ENCODE measurements around the gene NCDN. TPM values are rescaled to one million over a fixed set of nuclear protein-coding genes. Genes with fewer than 3 reads are reported as not detected.
A peak's percentile ranks its signal among the peaks of the same experiment; 100 is the strongest.
"Not testable (repeated sequence)": the region's sequence is repeated elsewhere in the genome, so short reads cannot be mapped to it uniquely, and the experiment has no call there.

The NCDN gene
- total RNA-seq, 1 donor from 2014 or later = 21.6 TPM

DNA sequence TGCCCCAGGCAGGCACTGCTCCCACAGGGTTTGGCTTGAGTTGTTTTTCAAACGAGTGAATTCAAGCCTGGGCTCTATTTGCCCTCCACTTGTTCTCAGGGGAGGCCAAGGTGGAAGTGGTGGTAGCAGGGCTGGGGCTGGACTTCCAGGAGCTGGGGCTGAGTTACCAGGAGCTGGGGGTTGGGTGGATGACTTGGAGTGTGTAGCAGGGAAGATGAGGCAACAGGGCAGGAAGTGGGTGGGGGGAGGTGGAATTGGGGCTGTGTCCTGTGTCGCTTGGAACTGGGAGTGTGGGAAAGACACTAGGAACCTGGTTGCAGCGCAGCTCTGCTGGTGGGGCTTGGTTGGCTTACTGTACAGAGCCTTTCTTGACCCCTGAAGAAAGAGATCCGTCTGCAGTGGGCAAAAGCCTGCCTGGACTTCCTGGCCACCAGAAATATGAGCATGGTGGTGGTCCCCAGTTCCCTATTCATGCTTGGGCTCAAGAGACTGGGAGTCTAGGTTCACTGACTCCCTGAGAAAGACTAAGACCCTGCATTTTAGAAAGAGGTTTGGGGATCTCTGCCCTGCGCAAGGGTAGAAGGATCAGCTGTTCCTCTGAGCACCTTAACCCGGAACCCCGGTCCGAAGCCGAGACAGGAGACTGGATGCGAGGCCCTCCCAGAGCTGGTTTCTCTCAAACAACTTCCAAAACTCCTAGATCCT, 18.6 kb downstream of the NCDN start:
- peaks cover 25% of the 10 kb centered on the region for H3K4me1 Mint-ChIP-seq (ENCODE audit: unreplicated experiment)
- peaks cover 25% of the 10 kb centered on the region for H3K27me3 Mint-ChIP-seq (ENCODE audit: unreplicated experiment)
- H3K9me3 Mint-ChIP-seq (ENCODE audit: unreplicated experiment) = no peaks in the 10 kb centered on the region
- H3K36me3 Mint-ChIP-seq (ENCODE audit: low read depth, unreplicated experiment) = peaks cover 17% of the 10 kb centered on the region
- no peak overlapping the region for H3K27ac Mint-ChIP-seq (ENCODE audit: unreplicated experiment)
- no peak for DNase-seq (ENCODE audit: low spot score)
- peak overlapping the region; percentile 85 for H3K4me3 Mint-ChIP-seq (ENCODE audit: unreplicated experiment)
- TF ChIP-seq, protein P1, sequence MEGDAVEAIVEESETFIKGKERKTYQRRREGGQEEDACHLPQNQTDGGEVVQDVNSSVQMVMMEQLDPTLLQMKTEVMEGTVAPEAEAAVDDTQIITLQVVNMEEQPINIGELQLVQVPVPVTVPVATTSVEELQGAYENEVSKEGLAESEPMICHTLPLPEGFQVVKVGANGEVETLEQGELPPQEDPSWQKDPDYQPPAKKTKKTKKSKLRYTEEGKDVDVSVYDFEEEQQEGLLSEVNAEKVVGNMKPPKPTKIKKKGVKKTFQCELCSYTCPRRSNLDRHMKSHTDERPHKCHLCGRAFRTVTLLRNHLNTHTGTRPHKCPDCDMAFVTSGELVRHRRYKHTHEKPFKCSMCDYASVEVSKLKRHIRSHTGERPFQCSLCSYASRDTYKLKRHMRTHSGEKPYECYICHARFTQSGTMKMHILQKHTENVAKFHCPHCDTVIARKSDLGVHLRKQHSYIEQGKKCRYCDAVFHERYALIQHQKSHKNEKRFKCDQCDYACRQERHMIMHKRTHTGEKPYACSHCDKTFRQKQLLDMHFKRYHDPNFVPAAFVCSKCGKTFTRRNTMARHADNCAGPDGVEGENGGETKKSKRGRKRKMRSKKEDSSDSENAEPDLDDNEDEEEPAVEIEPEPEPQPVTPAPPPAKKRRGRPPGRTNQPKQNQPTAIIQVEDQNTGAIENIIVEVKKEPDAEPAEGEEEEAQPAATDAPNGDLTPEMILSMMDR (IDR thresholded peaks at IDR 0.05; ENCODE audit: unreplicated experiment) = no peak

DNA sequence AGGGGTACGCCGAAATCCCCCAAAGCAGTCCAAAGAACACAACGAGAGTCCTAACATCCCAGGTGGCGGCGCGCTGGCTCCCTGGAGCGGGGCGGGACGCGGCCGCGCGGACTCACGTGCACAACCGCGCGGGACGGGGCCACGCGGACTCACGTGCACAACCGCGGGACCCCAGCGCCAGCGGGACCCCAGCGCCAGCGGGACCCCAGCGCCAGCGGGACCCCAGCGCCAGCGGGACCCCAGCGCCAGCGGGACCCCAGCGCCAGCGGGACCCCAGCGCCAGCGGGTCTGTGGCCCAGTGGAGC, 19.1 kb downstream of the NCDN start:
- H3K4me3 Mint-ChIP-seq (ENCODE audit: unreplicated experiment) = peak overlapping the region; percentile 85
- H3K4me1 Mint-ChIP-seq (ENCODE audit: unreplicated experiment) = peaks cover 25% of the 10 kb centered on the region
- peaks cover 21% of the 10 kb centered on the region for H3K27me3 Mint-ChIP-seq (ENCODE audit: unreplicated experiment)
- not testable (repeated sequence) for H3K9me3 Mint-ChIP-seq (ENCODE audit: unreplicated experiment); H3K27ac Mint-ChIP-seq (ENCODE audit: unreplicated experiment); DNase-seq (ENCODE audit: low spot score)
- peaks cover 14% of the 10 kb centered on the region for H3K36me3 Mint-ChIP-seq (ENCODE audit: low read depth, unreplicated experiment)

DNA sequence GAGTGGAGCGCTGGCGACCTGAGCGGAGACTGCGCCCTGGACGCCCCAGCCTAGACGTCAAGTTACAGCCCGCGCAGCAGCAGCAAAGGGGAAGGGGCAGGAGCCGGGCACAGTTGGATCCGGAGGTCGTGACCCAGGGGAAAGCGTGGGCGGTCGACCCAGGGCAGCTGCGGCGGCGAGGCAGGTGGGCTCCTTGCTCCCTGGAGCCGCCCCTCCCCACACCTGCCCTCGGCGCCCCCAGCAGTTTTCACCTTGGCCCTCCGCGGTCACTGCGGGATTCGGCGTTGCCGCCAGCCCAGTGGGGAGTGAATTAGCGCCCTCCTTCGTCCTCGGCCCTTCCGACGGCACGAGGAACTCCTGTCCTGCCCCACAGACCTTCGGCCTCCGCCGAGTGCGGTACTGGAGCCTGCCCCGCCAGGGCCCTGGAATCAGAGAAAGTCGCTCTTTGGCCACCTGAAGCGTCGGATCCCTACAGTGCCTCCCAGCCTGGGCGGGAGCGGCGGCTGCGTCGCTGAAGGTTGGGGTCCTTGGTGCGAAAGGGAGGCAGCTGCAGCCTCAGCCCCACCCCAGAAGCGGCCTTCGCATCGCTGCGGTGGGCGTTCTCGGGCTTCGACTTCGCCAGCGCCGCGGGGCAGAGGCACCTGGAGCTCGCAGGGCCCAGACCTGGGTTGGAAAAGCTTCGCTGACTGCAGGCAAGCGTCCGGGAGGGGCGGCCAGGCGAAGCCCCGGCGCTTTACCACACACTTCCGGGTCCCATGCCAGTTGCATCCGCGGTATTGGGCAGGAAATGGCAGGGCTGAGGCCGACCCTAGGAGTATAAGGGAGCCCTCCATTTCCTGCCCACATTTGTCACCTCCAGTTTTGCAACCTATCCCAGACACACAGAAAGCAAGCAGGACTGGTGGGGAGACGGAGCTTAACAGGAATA, 19.7 kb downstream of the NCDN start:
- peaks cover 25% of the 10 kb centered on the region for H3K4me1 Mint-ChIP-seq (ENCODE audit: unreplicated experiment)
- peak overlapping the region; percentile 83 for H3K27ac Mint-ChIP-seq (ENCODE audit: unreplicated experiment)
- no peaks in the 10 kb centered on the region for H3K9me3 Mint-ChIP-seq (ENCODE audit: unreplicated experiment)
- DNase-seq (ENCODE audit: low spot score) = peak; percentile 43
- H3K4me3 Mint-ChIP-seq (ENCODE audit: unreplicated experiment) = peak overlapping the region; percentile 86
- H3K27me3 Mint-ChIP-seq (ENCODE audit: unreplicated experiment) = peaks cover 20% of the 10 kb centered on the region
- TF ChIP-seq, protein P1 (IDR thresholded peaks at IDR 0.05; ENCODE audit: unreplicated experiment) = no peak
- peaks cover 13% of the 10 kb centered on the region for H3K36me3 Mint-ChIP-seq (ENCODE audit: low read depth, unreplicated experiment)

DNA sequence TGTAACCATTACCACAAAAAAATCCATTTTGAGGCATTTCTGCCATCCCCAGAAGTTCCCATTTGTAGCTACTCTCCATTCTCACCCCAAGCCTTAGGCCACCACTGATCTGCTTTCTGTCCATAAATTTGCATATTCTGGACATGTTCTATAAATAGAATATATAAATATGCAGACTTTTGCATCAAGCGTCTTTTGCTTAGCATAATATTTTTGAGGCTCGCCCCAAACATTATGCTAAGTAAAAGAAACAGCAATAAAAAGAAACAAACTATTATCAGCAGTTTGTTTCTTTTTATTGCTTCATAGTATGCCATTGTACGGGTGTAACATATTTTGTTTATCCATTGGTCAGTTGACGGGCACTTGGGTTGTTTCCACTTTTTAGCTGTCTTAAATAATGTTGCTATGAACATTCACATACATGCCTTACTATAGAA, 23.4 kb downstream of the NCDN start:
- TF ChIP-seq, protein P1 (IDR thresholded peaks at IDR 0.05; ENCODE audit: unreplicated experiment) = no peak
- no peak for DNase-seq (ENCODE audit: low spot score)
- Mint-ChIP-seq H3K27me3 (ENCODE audit: unreplicated experiment) (peaks cover 13% of the 10 kb centered on the region), H3K4me3 (ENCODE audit: unreplicated experiment) (no peak overlapping the region), H3K9me3 (ENCODE audit: unreplicated experiment) (no peaks in the 10 kb centered on the region), H3K4me1 (ENCODE audit: unreplicated experiment) (peaks cover 15% of the 10 kb centered on the region), H3K36me3 (ENCODE audit: low read depth, unreplicated experiment) (peaks cover 10% of the 10 kb centered on the region), H3K27ac (ENCODE audit: unreplicated experiment) (no peak overlapping the region)

DNA sequence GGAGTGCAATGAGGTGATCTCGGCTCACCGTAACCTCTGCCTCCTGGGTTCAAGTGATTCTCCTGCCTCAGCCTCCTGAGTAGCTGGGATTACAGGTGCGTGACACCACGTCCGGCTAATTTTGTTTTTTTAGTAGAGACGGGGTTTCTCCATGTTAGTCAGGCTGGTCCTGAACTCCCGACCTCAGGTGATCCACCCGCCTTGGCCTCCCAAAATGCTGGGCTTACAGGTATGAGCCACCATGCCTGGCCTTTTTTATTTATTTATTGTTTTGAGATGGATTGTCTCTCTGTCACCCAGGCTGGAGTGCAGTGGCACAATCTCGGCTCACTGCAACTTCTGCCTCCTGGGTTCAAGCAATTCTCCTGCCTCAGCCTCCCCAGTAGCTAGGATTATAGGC, 24.0 kb downstream of the NCDN start:
- not testable (repeated sequence) for DNase-seq (ENCODE audit: low spot score); H3K36me3 Mint-ChIP-seq (ENCODE audit: low read depth, unreplicated experiment); H3K27ac Mint-ChIP-seq (ENCODE audit: unreplicated experiment); H3K9me3 Mint-ChIP-seq (ENCODE audit: unreplicated experiment); H3K4me3 Mint-ChIP-seq (ENCODE audit: unreplicated experiment); H3K4me1 Mint-ChIP-seq (ENCODE audit: unreplicated experiment)
- H3K27me3 Mint-ChIP-seq (ENCODE audit: unreplicated experiment) = peaks cover 11% of the 10 kb centered on the region

DNA sequence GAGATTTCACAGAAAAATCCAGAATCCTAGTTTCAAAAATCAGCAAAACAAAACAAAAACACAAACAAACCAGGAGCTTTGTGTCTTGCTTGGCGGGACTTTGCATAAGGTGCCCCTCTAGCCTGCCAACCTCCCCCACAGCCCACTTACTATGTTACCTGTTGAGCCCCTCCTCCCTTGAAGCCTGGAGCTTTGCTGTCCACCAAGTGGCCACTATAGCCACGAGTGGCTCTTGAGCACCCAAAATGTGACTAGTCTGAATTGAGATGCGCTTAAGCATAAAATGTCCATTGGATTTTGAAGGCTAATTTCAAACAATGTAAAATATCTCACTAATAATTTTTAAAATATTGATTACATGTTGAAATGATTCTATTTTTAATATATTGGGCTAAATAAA, 27.7 kb downstream of the NCDN start:
- Mint-ChIP-seq H3K36me3 (ENCODE audit: low read depth, unreplicated experiment) (peaks cover 18% of the 10 kb centered on the region), H3K9me3 (ENCODE audit: unreplicated experiment) (no peaks in the 10 kb centered on the region), H3K4me1 (ENCODE audit: unreplicated experiment) (peaks cover 3% of the 10 kb centered on the region), H3K27ac (ENCODE audit: unreplicated experiment) (no peak overlapping the region), H3K4me3 (ENCODE audit: unreplicated experiment) (no peak overlapping the region), H3K27me3 (ENCODE audit: unreplicated experiment) (peaks cover 11% of the 10 kb centered on the region)
- no peak for DNase-seq (ENCODE audit: low spot score)
- TF ChIP-seq, protein P1 (IDR thresholded peaks at IDR 0.05; ENCODE audit: unreplicated experiment) = no peak

DNA sequence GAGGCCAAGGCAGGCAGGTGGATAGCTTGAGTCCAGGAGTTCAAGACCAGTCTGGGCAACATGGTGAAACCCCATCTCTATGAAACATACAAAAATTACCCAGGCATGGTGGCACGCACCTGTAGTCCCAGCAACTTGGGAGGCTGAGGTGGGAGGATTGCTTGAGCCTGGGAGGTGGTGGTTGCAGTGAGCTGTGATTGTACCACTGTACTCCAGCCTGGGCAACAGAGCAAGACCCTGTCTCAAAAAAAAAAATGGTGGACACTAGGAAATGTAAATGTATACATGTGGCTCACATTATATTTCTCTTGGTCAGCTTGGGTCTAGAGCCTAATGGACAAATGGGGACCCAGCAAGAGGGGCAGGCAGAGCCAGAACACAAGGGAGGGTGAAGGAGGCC, 28.2 kb downstream of the NCDN start:
- H3K9me3 Mint-ChIP-seq (ENCODE audit: unreplicated experiment); H3K4me1 Mint-ChIP-seq (ENCODE audit: unreplicated experiment); DNase-seq (ENCODE audit: low spot score); H3K4me3 Mint-ChIP-seq (ENCODE audit: unreplicated experiment); H3K27ac Mint-ChIP-seq (ENCODE audit: unreplicated experiment): not testable (repeated sequence)
- H3K36me3 Mint-ChIP-seq (ENCODE audit: low read depth, unreplicated experiment) = peaks cover 18% of the 10 kb centered on the region
- peaks cover 11% of the 10 kb centered on the region for H3K27me3 Mint-ChIP-seq (ENCODE audit: unreplicated experiment)

Measured in endothelial cell (in vitro differentiated cells).